Germinal center (tissue), 1 donor: ENCODE results near the gene MMUT.
"Not testable (repeated sequence)": the region's sequence is repeated elsewhere in the genome, so short reads cannot be mapped to it uniquely, and the experiment has no call there.

Source experiments
- DNase-seq: peaks from one replicate; pipeline ENCODE4 v3.0.0; 2012; ENCODE audit warnings: mixed read lengths, low spot score

MMUT gene

GRCh38 chr6:49423817-49424216, 39.2 kb downstream of the MMUT start:
- no peak for DNase-seq

GRCh38 chr6:49416195-49416594, 46.9 kb downstream of the MMUT start:
- DNase-seq, result no peak

- no peak for DNase-seq
These were observed 47.7 kb downstream of the MMUT start for GRCh38 chr6:49415358-49415757.

- DNase-seq, result no peak
These were observed 52.5 kb downstream of the MMUT start for GRCh38 chr6:49410564-49410963.

DNA sequence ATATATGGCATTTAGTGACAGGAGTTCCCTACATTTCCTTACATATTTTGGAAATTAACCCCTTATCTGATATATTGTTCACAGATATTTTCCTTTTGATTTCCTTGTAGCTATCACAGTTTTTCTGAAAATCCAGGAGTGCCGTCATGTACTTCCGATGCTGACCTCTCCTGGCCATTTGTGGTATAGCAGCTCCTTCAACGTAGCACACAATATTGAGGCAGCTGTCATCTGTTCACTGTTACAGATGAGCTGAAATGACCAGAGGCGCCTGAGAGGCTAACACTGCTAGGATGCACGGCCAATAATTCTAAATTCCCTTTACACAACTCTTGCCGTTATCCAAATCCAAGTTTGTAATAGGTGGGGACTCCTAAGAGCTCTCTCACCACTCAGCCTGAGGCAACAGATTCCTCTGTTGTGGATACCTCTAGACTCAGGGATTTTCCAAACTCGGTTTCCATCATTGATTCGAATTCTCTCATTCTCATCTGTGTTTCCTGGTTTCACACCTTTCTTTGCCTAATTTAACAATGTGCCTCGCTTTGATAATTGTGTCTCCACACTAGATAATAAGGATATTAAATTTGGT, 53.0 kb downstream of the MMUT start:
- DNase-seq, result peak; percentile 20

DNA sequence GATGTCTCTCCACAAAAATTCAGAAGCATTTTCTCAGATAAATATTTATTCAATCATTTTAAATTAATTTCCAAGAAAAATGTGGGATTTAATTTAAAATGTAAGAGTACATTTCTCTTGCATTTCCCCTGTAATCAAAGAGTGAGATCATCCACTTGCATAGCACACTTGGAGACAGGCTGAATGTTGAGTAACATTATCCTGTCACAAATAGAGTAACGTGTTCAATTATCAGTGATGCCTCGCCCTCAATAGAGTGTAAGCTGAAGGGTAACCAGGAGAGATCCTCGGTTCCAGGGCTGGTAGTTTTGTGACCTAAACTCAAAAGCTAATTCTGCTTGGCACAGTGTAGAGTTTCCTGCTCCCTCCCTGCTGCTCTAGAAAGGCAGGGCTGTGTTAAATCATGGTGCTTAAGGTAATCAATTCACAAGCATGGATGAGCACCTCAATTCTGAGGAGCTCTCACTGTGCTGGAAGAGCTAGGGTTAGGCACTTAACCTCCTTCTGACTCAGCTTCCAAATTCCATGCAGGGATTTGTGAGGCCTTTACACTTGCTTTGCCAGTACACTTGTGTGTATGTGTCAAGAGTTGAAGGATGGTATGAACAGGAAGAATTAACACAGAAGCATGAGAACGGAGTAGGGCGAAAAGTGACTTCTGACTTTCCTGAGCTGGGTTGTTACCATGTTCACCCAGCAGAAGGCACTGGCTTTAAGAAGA, 56.6 kb downstream of the MMUT start:
- DNase-seq, result no peak

GRCh38 chr6:49401063-49401462, 62.0 kb downstream of the MMUT start:
- DNase-seq, result no peak

DNA sequence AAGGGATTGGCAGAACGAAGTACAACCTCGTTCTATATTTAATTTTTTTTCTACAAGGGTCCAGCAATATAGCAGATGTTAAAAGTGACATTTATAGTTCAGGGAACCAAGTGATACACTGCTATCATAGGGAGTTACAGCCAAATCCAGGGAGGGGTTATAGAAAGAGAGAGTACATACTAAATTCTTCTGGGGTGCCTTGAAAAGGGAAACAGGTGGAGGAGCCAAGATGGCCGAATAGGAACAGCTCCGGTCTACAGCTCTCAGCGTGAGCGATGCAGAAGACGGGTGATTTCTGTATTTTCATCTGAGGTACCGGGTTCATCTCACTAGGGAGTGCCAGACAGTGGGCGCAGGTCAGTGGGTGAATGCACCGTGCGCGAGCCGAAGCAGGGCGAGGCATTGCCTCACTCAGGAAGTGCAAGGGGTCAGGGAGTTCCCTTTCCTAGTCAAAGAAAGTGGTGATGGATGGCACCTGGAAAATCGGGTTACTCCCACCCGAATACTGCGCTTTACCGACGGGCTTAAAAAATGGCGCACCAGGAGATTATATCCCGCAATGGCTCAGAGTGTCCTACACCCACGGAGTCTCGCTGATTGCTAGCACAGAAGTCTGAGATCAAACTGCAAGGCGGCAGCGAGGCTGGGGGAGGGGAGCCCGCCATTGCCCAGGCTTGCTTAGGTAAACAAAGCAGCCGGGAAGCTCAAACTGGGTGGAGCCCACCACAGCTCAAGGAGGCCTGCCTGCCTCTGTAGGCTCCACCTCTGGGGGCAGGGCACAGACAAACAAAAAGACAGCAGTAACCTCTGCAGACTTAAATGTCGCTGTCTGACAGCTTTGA, 76.2 kb downstream of the MMUT start:
- not testable (repeated sequence) for DNase-seq

- no peak for DNase-seq
These were observed 78.1 kb downstream of the MMUT start for GRCh38 chr6:49384904-49385303.
